HL-60 (cell line): ENCODE results near the gene PANX3.

Experiments used
- DNase-seq, 2 experiments: peaks; one replicate each; pipeline ENCODE4 v3.0.0-alpha.2; 2010 to 2020; ENCODE audit warnings: low read depth in 1 of 2, low spot score in 1 of 2
- H3K27ac ChIP-seq: fragments of 250-450 bp; sonication (Bioruptor Pico); replicated peaks from 2 replicates; pipeline ENCODE4 v1.5.1; 2020; ENCODE audit warnings: mild to moderate bottlenecking, moderate library complexity
- H3K27me3 ChIP-seq: fragments of 250-450 bp; sonication (Bioruptor Pico); 2 replicates; pipeline ENCODE4 v1.5.1; 2021; ENCODE audit warnings: mild to moderate bottlenecking, moderate library complexity; ENCODE audit not compliant: insufficient read depth, poor library complexity, severe bottlenecking
- H3K4me3 ChIP-seq: replicated peaks from 2 replicates; pipeline ENCODE4 v1.5.1; 2011; ENCODE audit warnings: mild to moderate bottlenecking, control low read depth, low read length; ENCODE audit not compliant: insufficient read depth
- CTCF ChIP-seq: IDR thresholded peaks from one replicate; pipeline ENCODE4 v1.5.1; 2011; ENCODE audit warnings: low read length, control low read depth, inconsistent platforms; ENCODE audit not compliant: insufficient read depth
- GABPA ChIP-seq: IDR thresholded peaks from 2 replicates; pipeline ENCODE4 v1.6.1; 2012; ENCODE audit warnings: low read depth
- POLR2AphosphoS5 ChIP-seq: IDR thresholded peaks from 2 replicates; pipeline ENCODE4 v1.6.1; 2012; ENCODE audit warnings: low read depth
- REST ChIP-seq: IDR thresholded peaks from 2 replicates; pipeline ENCODE4 v1.6.1; 2012; ENCODE audit warnings: low read depth; ENCODE audit not compliant: insufficient replicate concordance
- SPI1 ChIP-seq: IDR thresholded peaks from 2 replicates; pipeline ENCODE4 v1.6.1; 2012; ENCODE audit warnings: low read depth, mild to moderate bottlenecking, borderline replicate concordance

PANX3 gene

GRCh38 chr11:124623861-124624525 is 12.8 kb downstream of the PANX3 start:
- H3K27ac ChIP-seq = peak overlapping the region; percentile 92
- peak overlapping the region; percentile 77 for H3K4me3 ChIP-seq
- no peak for DNase-seq
- TF ChIP-seq REST = no peak
- no peak for TF ChIP-seq CTCF
- no peak for TF ChIP-seq POLR2AphosphoS5
- no peaks in the 10 kb centered on the region for H3K27me3 ChIP-seq

GRCh38 chr11:124625504-124626168 is 14.4 kb downstream of the PANX3 start:
- no peak for TF ChIP-seq GABPA
- H3K27ac ChIP-seq = peak overlapping the region; percentile 41

GRCh38 chr11:124627546-124627945 is 16.3 kb downstream of the PANX3 start:
- TF ChIP-seq REST = no peak
- no peak for TF ChIP-seq GABPA
- no peak for TF ChIP-seq CTCF
- TF ChIP-seq POLR2AphosphoS5 = no peak
- TF ChIP-seq SPI1 = no peak
- Histone ChIP-seq H3K4me3 (no peak overlapping the region), H3K27me3 (no peaks in the 10 kb centered on the region), H3K27ac (no peak overlapping the region)
- peak; percentile 39 to 83 for DNase-seq

More at GRCh38 chr11:124625504-124626168, 14.4 kb downstream of the PANX3 start:
- H3K4me3 ChIP-seq = no peak overlapping the region
- H3K27me3 ChIP-seq = no peaks in the 10 kb centered on the region
- peak; percentile 51 to 61 for DNase-seq

- Histone ChIP-seq H3K27me3 (no peaks in the 10 kb centered on the region), H3K4me3 (no peak overlapping the region), H3K27ac (no peak overlapping the region)
- TF ChIP-seq GABPA (no peak), CTCF (no peak), POLR2AphosphoS5 (no peak), SPI1 (no peak), REST (no peak)
- DNase-seq = no peak
Measured at GRCh38 chr11:124629961-124630360, 18.7 kb downstream of the PANX3 start.
